H1 (cell line): ENCODE data around the gene OR51A4. TPM values are rescaled to one million over a fixed set of nuclear protein-coding genes. Genes with fewer than 3 reads are reported as not detected.

Source experiments
- CTCF ChIA-PET: fragments of 300-600 bp; sonication (Branson Sonifier 250); formaldehyde crosslinking; loops from one replicate; lab custom pipeline; 2021; ENCODE audit not compliant: partially characterized antibody; lab: Charles Lee
- POLR2A ChIA-PET: fragments of 300-600 bp; sonication (Branson Sonifier 250); formaldehyde crosslinking; loops from one replicate; lab custom pipeline; 2021; ENCODE audit warnings: inconsistent platforms; ENCODE audit not compliant: partially characterized antibody; lab: Charles Lee
- DNase-seq, 2 experiments: peaks; one replicate each; pipeline versions ENCODE4 v3.0.0 to v3.0.0-alpha.2; 2010 to 2022; ENCODE audit warnings: low spot score in 2 of 2, low read depth in 1 of 2, mixed read lengths in 1 of 2
- FAIRE-seq: peaks from 2 replicates; lab custom pipeline; 2011; peaks lifted over from hg19 to GRCh38; lab: Jason Lieb, UNC
- H2AFZ ChIP-seq: 2 replicates; pipeline ENCODE4 v1.8.1; 2012; ENCODE audit warnings: low read length, inconsistent platforms
- H2AK5ac ChIP-seq: 2 replicates; pipeline ENCODE4 v1.6.1; 2013; ENCODE audit warnings: low read depth, low read length
- H2BK120ac ChIP-seq: replicated peaks from 2 replicates; pipeline ENCODE3; 2013; ENCODE audit warnings: low read depth, low read length, inconsistent platforms
- H2BK12ac ChIP-seq: 2 replicates; pipeline ENCODE4 v1.6.1; 2013; ENCODE audit warnings: low read depth, low read length
- H2BK15ac ChIP-seq: 2 replicates; pipeline ENCODE4 v1.6.1; 2013; ENCODE audit warnings: low read length
- H2BK20ac ChIP-seq: 2 replicates; pipeline ENCODE4 v1.6.1; 2013; ENCODE audit warnings: low read length
- H2BK5ac ChIP-seq: 2 replicates; pipeline ENCODE4 v1.6.1; 2013; ENCODE audit warnings: low read depth, low read length
- H3K14ac ChIP-seq: 2 replicates; pipeline ENCODE4 v1.6.1; 2013; ENCODE audit warnings: inconsistent platforms; ENCODE audit not compliant: insufficient read length
- H3K18ac ChIP-seq: 2 replicates; pipeline ENCODE4 v1.6.1; 2013; ENCODE audit warnings: low read length; ENCODE audit errors: extremely low read depth
- H3K23ac ChIP-seq: 2 replicates; pipeline ENCODE4 v1.6.1; 2013; ENCODE audit warnings: inconsistent platforms; ENCODE audit not compliant: insufficient read length
- H3K23me2 ChIP-seq: 2 replicates; pipeline ENCODE4 v1.6.1; 2013; ENCODE audit warnings: low read depth, low read length
- H3K27ac ChIP-seq: 2 replicates; pipeline ENCODE4 v1.6.1; 2011; ENCODE audit warnings: low read depth, low read length, inconsistent platforms
- H3K27me3 ChIP-seq, 4 experiments: replicated peaks in 1 of 4; 1 replicate in 1 of 4; 2 replicates in 3 of 4; pipeline versions ENCODE4 v1.6.1 to v1.8.1; 2011 to 2013; ENCODE audit warnings: low read length in 3 of 4, mild to moderate bottlenecking in 3 of 4, inconsistent platforms in 2 of 4, mixed read lengths in 2 of 4, moderate library complexity in 1 of 4; ENCODE audit not compliant: control insufficient read depth in 3 of 4, insufficient read depth in 3 of 4; ENCODE audit errors: extremely low read depth in 1 of 4
- H3K36me3 ChIP-seq, 4 experiments: 2 replicates each; pipeline versions ENCODE4 v1.6.1 to v1.8.1; 2011 to 2013; ENCODE audit warnings: mild to moderate bottlenecking in 4 of 4, low read length in 3 of 4, moderate library complexity in 2 of 4, control low read depth in 1 of 4, inconsistent platforms in 1 of 4; ENCODE audit not compliant: insufficient read depth in 4 of 4, control insufficient read depth in 2 of 4
- H3K4ac ChIP-seq: replicated peaks from 2 replicates; pipeline ENCODE3; 2013; ENCODE audit warnings: low read length, low read depth, mixed read lengths, inconsistent platforms; ENCODE audit not compliant: insufficient read length
- H3K4me1 ChIP-seq, 4 experiments: replicated peaks in 1 of 4; 1 replicate in 1 of 4; 2 replicates in 3 of 4; pipeline versions ENCODE4 v1.6.1 to v1.8.1; 2011 to 2013; ENCODE audit warnings: low read length in 3 of 4, inconsistent platforms in 2 of 4, mixed read lengths in 1 of 4; ENCODE audit not compliant: insufficient read depth in 4 of 4, control insufficient read depth in 3 of 4
- H3K4me2 ChIP-seq, 2 experiments: 2 replicates each; pipeline versions ENCODE4 v1.6.1 to v1.8.1; 2011 to 2013; ENCODE audit warnings: low read depth in 2 of 2, low read length in 2 of 2, control low read depth in 1 of 2, inconsistent platforms in 1 of 2, mild to moderate bottlenecking in 1 of 2; ENCODE audit not compliant: insufficient read depth in 1 of 2
- H3K4me3 ChIP-seq, 4 experiments: fragments of 200-600, 300-600 bp in 1 of 4; sonication (generic), shearing (Covaris generic), sonication (Bioruptor Twin) in 1 of 4; 2 replicates each; pipeline versions ENCODE4 v1.5.1 to v1.8.1; 2011 to 2016; ENCODE audit warnings: low read length in 4 of 4, low read depth in 3 of 4, control low read depth in 2 of 4, inconsistent platforms in 2 of 4, mild to moderate bottlenecking in 2 of 4, mixed read lengths in 1 of 4, moderate library complexity in 1 of 4; ENCODE audit not compliant: insufficient read depth in 2 of 4; ENCODE audit errors: extremely low read depth in 1 of 4
- H3K56ac ChIP-seq: replicated peaks from 2 replicates; pipeline ENCODE3; 2013; ENCODE audit warnings: low read depth, mild to moderate bottlenecking, mixed read lengths, low read length, inconsistent platforms; ENCODE audit not compliant: insufficient read length
- H3K79me1 ChIP-seq: 2 replicates; pipeline ENCODE4 v1.6.1; 2013; ENCODE audit warnings: low read depth, low read length, control low read depth
- H3K79me2 ChIP-seq, 2 experiments: 2 replicates each; pipeline versions ENCODE4 v1.6.1 to v1.8.1; 2012 to 2013; ENCODE audit warnings: low read length in 2 of 2, mild to moderate bottlenecking in 2 of 2, inconsistent platforms in 1 of 2; ENCODE audit not compliant: insufficient read depth in 2 of 2, control insufficient read depth in 1 of 2
- H3K9ac ChIP-seq, 4 experiments: replicated peaks in 1 of 4; 1 replicate in 1 of 4; 2 replicates in 3 of 4; pipeline versions ENCODE4 v1.6.1 to v1.8.1; 2011 to 2013; ENCODE audit warnings: low read depth in 3 of 4, low read length in 3 of 4, control low read depth in 2 of 4, mild to moderate bottlenecking in 2 of 4, moderate library complexity in 2 of 4, inconsistent platforms in 1 of 4; ENCODE audit errors: extremely low read depth in 1 of 4
- H3K9me3 ChIP-seq, 2 experiments: 2 replicates each; pipeline versions ENCODE4 v1.6.1 to v1.8.1; 2012 to 2013; ENCODE audit warnings: mild to moderate bottlenecking in 2 of 2, moderate library complexity in 2 of 2, control low read depth in 1 of 2, inconsistent platforms in 1 of 2, low read depth in 1 of 2, low read length in 1 of 2, mixed read lengths in 1 of 2; ENCODE audit not compliant: insufficient read depth in 2 of 2
- H4K20me1 ChIP-seq, 2 experiments: replicated peaks in 1 of 2; 2 replicates each; pipeline versions ENCODE3 to v1.8.1; 2011 to 2013; ENCODE audit warnings: inconsistent platforms in 2 of 2, low read length in 2 of 2, mild to moderate bottlenecking in 1 of 2; ENCODE audit not compliant: insufficient read depth in 2 of 2, control insufficient read depth in 1 of 2
- H4K5ac ChIP-seq: 2 replicates; pipeline ENCODE4 v1.6.1; 2013; ENCODE audit warnings: low read length, low read depth, mixed read lengths, inconsistent platforms; ENCODE audit not compliant: insufficient read length
- H4K8ac ChIP-seq: 2 replicates; pipeline ENCODE4 v1.8.0; 2013; ENCODE audit warnings: mild to moderate bottlenecking, moderate library complexity, low read length, inconsistent platforms; ENCODE audit not compliant: insufficient read depth; ENCODE audit errors: extremely low read depth
- H4K91ac ChIP-seq: replicated peaks from 2 replicates; pipeline ENCODE3; 2013; ENCODE audit warnings: low read length, mixed read lengths, inconsistent platforms; ENCODE audit not compliant: insufficient read length
- BRCA1 ChIP-seq: IDR thresholded peaks from 2 replicates; pipeline ENCODE4 v1.6.1; 2012; ENCODE audit warnings: low read depth, low read length, improper control_type of control experiment
- EGR1 ChIP-seq: IDR thresholded peaks from 2 replicates; pipeline ENCODE4 v1.6.1; 2011; ENCODE audit warnings: low read depth, low read length, borderline replicate concordance
- HDAC2 ChIP-seq, 2 experiments: fragments of 300-600 bp in 1 of 2; sonication (generic) in 1 of 2; IDR thresholded peaks; 2 replicates each; pipeline ENCODE4 v1.6.1; 2011 to 2012; ENCODE audit warnings: low read depth in 2 of 2, low read length in 2 of 2, mild to moderate bottlenecking in 2 of 2, moderate library complexity in 2 of 2, borderline replicate concordance in 1 of 2, inconsistent platforms in 1 of 2
- JUN ChIP-seq: IDR thresholded peaks from 2 replicates; pipeline ENCODE4 v1.6.1; 2011; ENCODE audit warnings: low read depth, mild to moderate bottlenecking, improper control_type of control experiment, low read length
- JUND ChIP-seq: IDR thresholded peaks from 2 replicates; pipeline ENCODE4 v1.6.1; 2011; ENCODE audit warnings: mild to moderate bottlenecking, improper control_type of control experiment, low read length
- KDM4A ChIP-seq: IDR thresholded peaks from one replicate; pipeline ENCODE4 v1.7.1; 2012; ENCODE audit warnings: low read depth, mild to moderate bottlenecking, moderate library complexity, low read length, inconsistent platforms; ENCODE audit not compliant: severe bottlenecking
- MAFK ChIP-seq: IDR thresholded peaks from 2 replicates; pipeline ENCODE4 v1.6.1; 2012; ENCODE audit warnings: low read depth, mild to moderate bottlenecking, improper control_type of control experiment, low read length
- PHF8 ChIP-seq: fragments of 200-600 bp; sonication (generic); conservative IDR thresholded peaks from 2 replicates; pipeline ENCODE4 v1.7.1; 2012; ENCODE audit warnings: low read depth, mild to moderate bottlenecking, inconsistent platforms, low read length, moderate library complexity
- POLR2A ChIP-seq, 2 experiments: IDR thresholded peaks; 1 replicate in 1 of 2; 2 replicates in 1 of 2; pipeline ENCODE4 v1.6.1; 2011; ENCODE audit warnings: low read depth in 2 of 2, low read length in 2 of 2, mild to moderate bottlenecking in 2 of 2; ENCODE audit errors: control extremely low read depth in 1 of 2
- SIRT6 ChIP-seq: IDR thresholded peaks from one replicate; pipeline ENCODE4 v1.7.1; 2012; ENCODE audit warnings: low read length, inconsistent platforms
- SP1 ChIP-seq: IDR thresholded peaks from 2 replicates; pipeline ENCODE4 v1.6.1; 2011; ENCODE audit warnings: low read depth, low read length
- TAF7 ChIP-seq: optimal IDR thresholded peaks from 2 replicates; pipeline ENCODE3; 2011; ENCODE audit warnings: low read depth, mild to moderate bottlenecking, inconsistent platforms, low read length, moderate library complexity, borderline replicate concordance
- WGBS, 2 experiments: shearing (Covaris generic) in 1 of 2; methylation state at CpG; one replicate each; pipeline versions ENCODE4 v1.1.6 to v1.1.7; 2013 to 2015; ENCODE audit warnings: low lambda C conversion rate in 2 of 2, mixed read lengths in 2 of 2, inconsistent platforms in 1 of 2, low coverage in 1 of 2, missing lambda C conversion rate in 1 of 2; ENCODE audit not compliant: insufficient replicate concordance in 2 of 2, insufficient coverage in 1 of 2, insufficient read length in 1 of 2; ENCODE audit errors: extremely low coverage in 1 of 2, missing lambda C conversion rate in 1 of 2; 5-methylcytosine and 5-hydroxymethylcytosine counted together
- polyA plus RNA-seq, 7 experiments: library from polyadenylated mRNA; depleted of rRNA in 3 of 7; stranded (reverse) in 5 of 7; unstranded in 2 of 7; fragments of >200 nt in 5 of 7; fragments of 200-250 nt in 2 of 7; gene quantifications; 1 replicate in 5 of 7; 2 replicates in 1 of 7; 4 replicates in 1 of 7; pipeline versions ENCODE4 v1.2.1 to v1.2.3, GENCODE V29; 2011 to 2013; ENCODE audit warnings: missing spikeins in 2 of 7, mixed read lengths in 2 of 7
- total RNA-seq: library from RNA; stranded (reverse); fragmentation: NEBNext Ultra II Directional; extraction: Animal tissue kit (Norgen Biotek cat#: 25700); gene quantifications from 2 replicates; pipeline ENCODE4 v1.2.1, GENCODE V29; 2021
- TF ChIP-seq, protein P1 (sequence below): IDR thresholded peaks from 2 replicates; pipeline ENCODE4 v1.6.1; 2012; ENCODE audit warnings: inconsistent platforms
- TF ChIP-seq, protein P2 (sequence below): IDR thresholded peaks from 2 replicates; pipeline ENCODE4 v1.6.1; 2011; ENCODE audit warnings: low read length, improper control_type of control experiment

OR51A4 gene
- total and polyA plus RNA-seq, 2 of the 8 experiments (the other 6 are each of a cell fraction or from before 2014, with no cell fraction given) = not detected

DNA sequence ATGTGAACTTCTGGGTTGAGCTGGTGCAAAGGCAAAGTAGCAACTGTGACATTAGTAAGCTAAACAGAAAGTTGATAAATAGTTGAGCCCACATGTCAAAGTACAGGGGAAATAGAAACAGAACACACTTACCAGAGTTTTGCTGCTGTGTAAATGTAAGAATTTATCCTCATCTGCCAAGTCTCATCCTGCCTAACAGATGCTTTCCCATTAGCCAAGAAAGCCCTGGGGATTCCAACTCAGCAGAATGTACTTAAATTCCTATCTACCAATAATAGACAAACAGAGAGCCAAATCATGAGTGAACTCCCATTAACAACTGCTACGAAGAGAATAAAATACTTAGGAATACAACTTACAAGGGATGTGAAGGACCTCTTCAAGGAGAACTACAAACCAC, 15.4 kb upstream of the OR51A4 start:
- H3K18ac ChIP-seq = no peak overlapping the region
- H3K79me2 ChIP-seq = no peaks in the 10 kb centered on the region
- no peak overlapping the region for H3K4me2 ChIP-seq
- no peak overlapping the region for H4K5ac ChIP-seq
- ChIA-PET CTCF (no interaction called here), POLR2A (no interaction called here)
- H4K20me1 ChIP-seq = no peaks in the 10 kb centered on the region
- H3K14ac ChIP-seq = no peak overlapping the region
- no peak overlapping the region for H3K9ac ChIP-seq
- no peak overlapping the region for H2BK15ac ChIP-seq
- H3K4ac ChIP-seq = no peak overlapping the region
- WGBS, 2 experiments = 100% methylated on average over 1 of the region's 1 CpG; no CpG with 5 or more reads in 1 of the 2 experiments
- no peak overlapping the region for H3K56ac ChIP-seq
- H3K79me1 ChIP-seq = no peaks in the 10 kb centered on the region
- TF ChIP-seq, protein P1, sequence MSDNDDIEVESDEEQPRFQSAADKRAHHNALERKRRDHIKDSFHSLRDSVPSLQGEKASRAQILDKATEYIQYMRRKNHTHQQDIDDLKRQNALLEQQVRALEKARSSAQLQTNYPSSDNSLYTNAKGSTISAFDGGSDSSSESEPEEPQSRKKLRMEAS = no peak
- TF ChIP-seq BRCA1 (no peak), POLR2A (IDR thresholded peaks at IDR 0.05; ENCODE audit: control extremely low read depth in 1 of 2, low read depth in 2 of 2, low read length in 2 of 2) (no peak), KDM4A (no peak), JUN (no peak), JUND (no peak), HDAC2 (IDR thresholded peaks at IDR 0.05; ENCODE audit: borderline replicate concordance in 1 of 2, low read depth in 2 of 2, low read length in 2 of 2) (no peak), TAF7 (no peak), SIRT6 (no peak), PHF8 (no peak), MAFK (no peak), SP1 (no peak), EGR1 (no peak)
- TF ChIP-seq, protein P2, sequence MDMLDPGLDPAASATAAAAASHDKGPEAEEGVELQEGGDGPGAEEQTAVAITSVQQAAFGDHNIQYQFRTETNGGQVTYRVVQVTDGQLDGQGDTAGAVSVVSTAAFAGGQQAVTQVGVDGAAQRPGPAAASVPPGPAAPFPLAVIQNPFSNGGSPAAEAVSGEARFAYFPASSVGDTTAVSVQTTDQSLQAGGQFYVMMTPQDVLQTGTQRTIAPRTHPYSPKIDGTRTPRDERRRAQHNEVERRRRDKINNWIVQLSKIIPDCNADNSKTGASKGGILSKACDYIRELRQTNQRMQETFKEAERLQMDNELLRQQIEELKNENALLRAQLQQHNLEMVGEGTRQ = no peak
- H4K91ac ChIP-seq = no peak overlapping the region
- H3K23ac ChIP-seq = no peak overlapping the region
- H2AFZ ChIP-seq = no peak overlapping the region
- no peak overlapping the region for H2BK20ac ChIP-seq
- DNase-seq (no peak), FAIRE-seq (no peak)
- H3K27me3 ChIP-seq = no peaks in the 10 kb centered on the region
- no peak overlapping the region for H2BK120ac ChIP-seq
- H3K27ac ChIP-seq = no peak overlapping the region
- no peaks in the 10 kb centered on the region for H3K23me2 ChIP-seq
- H2BK5ac ChIP-seq = no peak overlapping the region
- no peak overlapping the region for H4K8ac ChIP-seq
- H2BK12ac ChIP-seq = no peak overlapping the region
- no peak overlapping the region for H3K4me3 ChIP-seq
- H3K36me3 ChIP-seq = no peaks in the 10 kb centered on the region
- no peaks in the 10 kb centered on the region for H3K9me3 ChIP-seq
- H3K4me1 ChIP-seq = no peaks in the 10 kb centered on the region
- H2AK5ac ChIP-seq = no peak overlapping the region
